DMS79 (cell line): ENCODE measurements around the gene MEX3B.
"Not testable (repeated sequence)": the region's sequence is repeated elsewhere in the genome, so short reads cannot be mapped to it uniquely, and the experiment has no call there.

Experiments
- DNase-seq: peaks from one replicate; lab custom pipeline; 2025; lab: John Stamatoyannopoulos, UW

The MEX3B gene

GRCh38 chr15:82048811-82049210 is 3.0 kb upstream of the MEX3B start:
- no peak for DNase-seq

DNA sequence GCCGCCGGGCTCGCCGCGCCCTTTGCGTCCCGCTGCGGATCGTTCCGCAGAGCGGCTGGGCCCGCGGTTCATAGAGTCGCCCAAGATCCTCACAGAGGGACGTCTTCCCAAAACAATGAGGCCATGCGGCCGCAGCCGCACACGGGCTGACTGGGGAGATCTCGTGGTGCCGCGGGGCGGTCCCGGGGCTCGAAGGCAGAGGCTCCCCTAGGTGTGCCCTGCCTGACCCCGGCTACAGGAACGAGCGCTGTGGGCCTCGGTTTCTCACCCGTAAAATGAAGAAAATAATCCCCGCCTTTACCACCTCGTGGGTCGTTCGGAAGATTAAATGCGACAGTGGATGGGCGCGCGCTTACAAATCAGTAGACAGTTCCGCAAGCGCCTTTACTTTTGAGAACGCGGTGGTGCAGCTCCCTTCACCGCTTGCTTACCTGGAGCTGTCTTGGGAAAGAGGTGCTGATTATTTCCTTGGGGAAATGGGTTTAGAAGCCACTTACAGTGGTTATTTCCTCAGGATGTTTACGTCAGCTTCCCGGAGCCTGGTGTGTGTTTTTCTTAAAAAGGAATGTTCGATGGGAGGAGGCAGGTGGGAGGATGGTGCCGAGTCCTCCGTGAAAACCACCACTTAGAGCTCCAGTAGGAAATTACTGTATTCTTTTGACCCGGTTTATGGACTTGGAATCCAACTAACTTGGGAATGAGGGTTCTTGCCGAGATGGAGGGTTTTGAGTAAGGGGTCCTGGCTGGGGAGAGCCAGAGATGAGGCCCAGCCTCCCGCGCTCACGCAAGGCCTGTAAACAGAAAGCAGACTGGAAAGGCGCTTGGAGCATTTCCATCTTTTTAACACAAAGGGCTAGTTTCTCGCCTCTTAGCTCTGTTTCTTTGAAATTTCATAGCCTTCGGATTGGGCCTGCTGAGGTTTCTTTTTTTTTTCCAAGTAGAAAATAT is 1.9 kb upstream of the MEX3B start:
- DNase-seq = no peak

- peak; percentile 70 for DNase-seq
Observed at GRCh38 chr15:82046666-82047452, 1.0 kb upstream of the MEX3B start.

DNA sequence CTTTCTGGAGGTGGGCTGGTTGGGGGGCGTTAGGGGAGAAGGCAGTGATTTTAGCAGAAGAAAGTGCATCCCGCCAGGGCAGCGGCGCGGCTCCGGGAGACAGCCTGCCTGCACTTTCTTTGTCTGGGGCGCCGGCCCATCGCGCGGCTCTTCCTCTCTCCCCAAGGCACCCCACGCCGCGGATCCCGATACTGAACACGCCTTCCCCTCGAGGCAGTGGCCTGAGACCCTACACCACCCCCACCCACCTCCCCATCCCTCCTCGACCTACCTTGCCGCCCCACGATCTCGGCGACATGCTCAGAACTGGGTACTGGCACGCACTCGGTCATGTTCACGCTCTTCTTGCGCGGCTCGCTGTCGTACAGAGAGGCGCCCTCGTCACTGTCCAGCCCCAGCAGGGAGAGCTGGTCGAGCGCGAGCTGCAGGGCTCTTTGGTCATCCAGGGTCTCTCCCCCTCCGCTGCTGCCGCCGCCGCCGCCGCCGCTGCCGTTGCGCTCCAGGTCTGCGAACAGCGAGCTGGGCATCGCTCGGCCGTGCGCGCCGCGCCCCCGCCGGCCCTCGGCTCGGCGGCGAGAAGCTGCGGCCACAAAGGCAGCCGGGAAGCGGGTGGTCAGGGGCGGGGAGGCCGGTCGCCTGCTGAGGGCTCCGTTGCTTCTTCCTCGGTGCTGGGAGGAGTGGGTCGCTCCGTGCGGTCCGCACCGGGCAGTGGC is 483 bp downstream of the MEX3B start:
- no peak for DNase-seq

- DNase-seq = peak; percentile 32
Observed at GRCh38 chr15:82044373-82045178, 1.2 kb downstream of the MEX3B start.

DNA sequence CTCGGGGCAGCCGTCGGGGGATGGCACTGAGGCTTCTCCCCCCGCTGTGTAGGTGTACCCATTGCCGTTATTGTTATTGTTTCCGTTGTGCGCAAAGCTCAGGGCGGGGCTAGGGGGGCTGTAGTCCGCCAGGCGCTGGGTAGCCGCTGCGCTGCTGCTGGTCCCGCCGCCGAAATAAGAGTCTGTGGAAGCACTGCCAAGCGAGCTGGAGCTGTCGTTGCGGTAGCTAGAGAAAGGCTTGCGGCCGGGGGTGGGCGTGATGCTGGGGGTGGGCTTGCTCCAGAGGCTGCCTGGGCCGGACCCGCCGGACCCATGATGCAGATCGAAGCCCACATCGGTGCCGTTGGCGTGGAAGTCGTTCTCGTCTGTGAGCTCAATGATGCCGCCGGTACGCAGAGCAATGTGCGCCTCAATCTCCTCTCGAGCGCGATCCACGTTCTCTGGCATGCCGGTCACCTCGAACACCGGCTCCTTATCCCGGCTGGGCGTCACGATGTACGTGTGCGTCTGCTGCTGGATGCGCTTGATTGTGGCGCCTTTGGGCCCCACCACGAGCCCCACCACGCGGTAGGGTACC is 1.9 kb downstream of the MEX3B start:
- no peak for DNase-seq

DNA sequence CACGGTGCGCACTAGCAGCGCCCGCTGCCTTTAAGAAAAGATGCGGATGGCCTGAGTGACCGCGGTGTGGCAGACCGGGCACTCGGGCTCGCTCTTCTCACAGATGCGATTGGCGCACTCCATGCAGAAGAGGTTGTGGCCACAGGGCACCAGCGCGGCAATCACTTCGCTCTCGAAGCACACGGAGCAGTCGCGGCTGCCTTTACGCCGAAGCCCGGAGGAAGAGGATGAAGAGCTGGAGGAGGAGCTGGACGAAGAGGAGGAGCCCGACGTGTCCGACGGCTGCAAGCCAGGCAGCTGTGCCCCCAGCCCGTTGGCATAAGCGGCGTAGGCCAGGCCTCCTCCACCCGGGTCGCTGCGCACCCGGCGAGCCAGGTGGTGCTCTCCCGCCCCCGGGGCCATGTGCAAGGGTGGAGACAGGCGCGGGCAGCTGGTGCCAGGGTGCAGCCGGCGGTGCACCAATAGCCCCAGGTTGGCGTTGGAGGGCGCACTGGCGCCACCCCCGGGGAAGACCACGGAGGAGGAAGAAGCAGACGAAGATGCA is 2.6 kb downstream of the MEX3B start:
- DNase-seq = no peak

GRCh38 chr15:82040862-82041261 is 5.0 kb downstream of the MEX3B start:
- DNase-seq = peak; percentile 58

DNA sequence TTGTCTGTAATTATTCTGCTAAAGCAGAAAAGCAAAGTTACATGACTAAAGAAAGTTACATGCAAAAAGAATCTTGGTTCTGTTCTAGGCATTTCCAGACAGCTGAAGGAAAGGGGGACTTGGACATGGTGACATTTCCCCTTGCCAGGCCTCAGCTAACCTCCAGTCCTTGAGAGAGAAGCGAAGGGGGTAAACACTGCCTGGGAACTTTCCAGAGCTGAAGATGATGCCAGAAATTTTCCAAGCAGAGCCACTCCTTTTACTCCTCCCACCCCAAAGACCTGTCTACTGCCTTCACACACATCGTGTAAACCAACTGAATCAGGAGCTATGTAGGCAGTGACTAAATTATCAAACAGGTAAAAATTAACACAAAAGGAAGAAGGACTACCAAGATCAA is 5.4 kb downstream of the MEX3B start:
- DNase-seq = no peak

DNA sequence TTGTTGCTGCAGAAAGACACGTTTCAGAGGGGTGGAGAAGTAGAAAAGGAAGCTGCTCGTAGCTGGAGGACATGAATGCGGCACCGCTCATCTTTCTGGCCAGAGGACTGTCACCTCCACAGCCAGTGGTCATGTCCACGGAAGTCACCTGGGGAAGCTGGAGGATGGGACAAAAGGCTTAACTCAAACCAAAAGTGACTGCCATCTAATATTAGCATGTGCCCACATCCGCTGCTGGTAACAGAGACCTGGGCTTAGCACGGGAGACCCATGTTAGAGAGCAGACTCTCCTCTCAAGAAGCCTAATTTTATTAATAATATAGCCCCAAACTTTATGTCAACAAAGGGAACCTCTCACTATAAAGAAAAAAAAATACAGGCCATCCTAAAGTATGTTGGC is 5.9 kb downstream of the MEX3B start:
- DNase-seq = no peak

GRCh38 chr15:82036461-82036860 is 9.4 kb downstream of the MEX3B start:
- DNase-seq = no peak

GRCh38 chr15:82031871-82032270 is 13.9 kb downstream of the MEX3B start:
- no peak for DNase-seq

GRCh38 chr15:82030176-82030575 is 15.6 kb downstream of the MEX3B start:
- DNase-seq = no peak

- DNase-seq = not testable (repeated sequence)
Observed at GRCh38 chr15:82028163-82028562, 17.7 kb downstream of the MEX3B start.

GRCh38 chr15:82021992-82022391 is 23.8 kb downstream of the MEX3B start:
- DNase-seq = peak; percentile 61

GRCh38 chr15:82020625-82021394 is 25.0 kb downstream of the MEX3B start:
- DNase-seq = no peak

- no peak for DNase-seq
Observed at GRCh38 chr15:82018201-82018600, 27.6 kb downstream of the MEX3B start.

DNA sequence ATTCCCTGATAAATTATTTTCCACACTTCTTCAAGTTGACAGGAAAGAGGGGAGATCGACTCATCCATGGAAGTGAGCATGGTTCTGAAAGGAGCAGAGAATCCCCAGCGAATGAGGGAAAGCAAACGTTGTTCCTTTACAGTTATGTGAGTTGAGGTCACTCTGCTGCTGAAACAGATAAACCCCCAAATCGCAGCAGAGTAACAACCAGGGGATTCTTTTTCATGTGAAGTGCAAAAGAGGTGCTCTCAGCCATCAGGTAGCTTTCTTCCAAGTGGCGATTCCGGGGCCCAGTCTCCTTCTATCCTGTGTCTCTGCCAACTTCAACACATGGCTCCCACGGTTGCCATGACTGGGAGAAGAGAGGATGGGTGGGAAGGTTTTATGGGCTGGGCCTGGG is 28.2 kb downstream of the MEX3B start:
- DNase-seq = no peak

DNA sequence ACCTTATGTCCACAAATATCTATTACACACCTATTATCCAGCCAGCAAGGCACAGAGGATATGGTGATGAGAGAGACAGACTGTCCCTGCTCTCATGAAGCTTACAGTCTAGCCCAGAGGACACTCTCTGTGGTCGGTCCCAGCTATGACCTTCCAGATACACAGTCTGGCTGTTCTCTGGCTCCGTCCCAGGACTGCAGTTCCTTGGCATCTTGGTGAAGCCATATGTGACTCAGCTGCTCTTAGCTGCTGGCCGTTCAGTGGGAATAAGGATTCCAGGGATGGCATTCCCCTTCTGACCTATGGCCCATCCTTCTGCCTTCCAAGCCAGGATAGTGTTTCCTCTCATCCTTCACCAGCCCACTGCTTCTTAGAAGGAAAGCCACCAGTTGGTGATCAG is 30.8 kb downstream of the MEX3B start:
- DNase-seq = no peak

DNA sequence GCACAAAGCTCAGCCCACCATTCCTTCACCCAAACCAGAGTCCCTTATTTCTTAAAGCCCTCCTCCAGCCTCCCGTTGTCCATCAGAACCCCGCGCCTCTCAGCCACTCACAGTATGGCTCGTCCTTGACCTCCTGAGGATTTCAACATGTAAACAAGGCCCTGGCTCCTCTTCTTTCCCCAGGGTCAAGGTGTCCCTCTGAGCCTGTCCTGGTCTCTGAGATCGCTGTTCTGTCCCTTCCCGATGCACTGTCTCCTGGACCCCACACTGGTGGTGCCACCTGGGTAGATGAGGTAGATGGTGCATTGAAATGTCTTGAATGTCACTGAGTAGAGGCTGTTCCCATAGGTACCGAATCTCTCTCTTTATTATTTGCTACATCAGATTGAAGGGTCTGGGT is 32.9 kb downstream of the MEX3B start:
- no peak for DNase-seq
